H9 (cell line): Measurements from ENCODE around the gene KDM5B. TPM values are rescaled to one million over a fixed set of nuclear protein-coding genes. Genes with fewer than 3 reads are reported as not detected.

Source experiments
- DNase-seq: peaks from one replicate; pipeline ENCODE4 v3.0.0-alpha.2; 2017
- H2AFZ ChIP-seq: one replicate; pipeline ENCODE4 v1.6.1; 2013; ENCODE audit warnings: mild to moderate bottlenecking, low read length, control low read depth, moderate library complexity
- H2AK5ac ChIP-seq: 2 replicates; pipeline ENCODE4 v1.6.1; 2013; ENCODE audit warnings: low read length, control low read depth, mixed read lengths; ENCODE audit not compliant: insufficient read length
- H2BK120ac ChIP-seq: one replicate; pipeline ENCODE4 v1.6.1; 2013; ENCODE audit warnings: low read depth, mild to moderate bottlenecking, low read length, control low read depth, inconsistent platforms; ENCODE audit not compliant: poor library complexity, severe bottlenecking
- H2BK12ac ChIP-seq: 2 replicates; pipeline ENCODE4 v1.6.1; 2013; ENCODE audit warnings: low read length, control low read depth, mixed read lengths, low read depth; ENCODE audit not compliant: insufficient read length
- H2BK15ac ChIP-seq: 2 replicates; pipeline ENCODE4 v1.6.1; 2013; ENCODE audit warnings: low read depth, low read length, control low read depth
- H2BK20ac ChIP-seq: one replicate; pipeline ENCODE4 v1.6.1; 2013; ENCODE audit warnings: low read depth, mild to moderate bottlenecking, low read length, control low read depth, inconsistent platforms; ENCODE audit not compliant: poor library complexity, severe bottlenecking
- H2BK5ac ChIP-seq: 2 replicates; pipeline ENCODE4 v1.6.1; 2013; ENCODE audit warnings: low read length, control low read depth, mixed read lengths; ENCODE audit not compliant: insufficient read length
- H3K14ac ChIP-seq: 2 replicates; pipeline ENCODE4 v1.6.1; 2013; ENCODE audit warnings: low read length, control low read depth; ENCODE audit not compliant: insufficient read depth
- H3K18ac ChIP-seq: 2 replicates; pipeline ENCODE4 v1.6.1; 2013; ENCODE audit warnings: low read depth, mild to moderate bottlenecking, mixed read lengths, low read length, control low read depth; ENCODE audit not compliant: insufficient read length
- H3K23ac ChIP-seq: 2 replicates; pipeline ENCODE4 v1.6.1; 2013; ENCODE audit warnings: low read length, control low read depth, mixed read lengths, low read depth; ENCODE audit not compliant: insufficient read length
- H3K23me2 ChIP-seq: 2 replicates; pipeline ENCODE4 v1.6.1; 2013; ENCODE audit warnings: low read depth, mild to moderate bottlenecking, mixed read lengths, low read length, control low read depth; ENCODE audit not compliant: insufficient read length, poor library complexity, severe bottlenecking
- H3K27ac ChIP-seq: 2 replicates; pipeline ENCODE4 v1.5.1; 2013; ENCODE audit warnings: low read length, control low read depth, mixed read lengths, low read depth; ENCODE audit not compliant: insufficient read length
- H3K27me3 ChIP-seq: 2 replicates; pipeline ENCODE4 v1.6.1; 2013; ENCODE audit warnings: low read length, control low read depth, inconsistent platforms; ENCODE audit not compliant: insufficient read depth
- H3K4ac ChIP-seq: 2 replicates; pipeline ENCODE4 v1.6.1; 2013; ENCODE audit warnings: low read depth, mild to moderate bottlenecking, control low read depth, inconsistent platforms, low read length, moderate library complexity
- H3K4me1 ChIP-seq: 2 replicates; pipeline ENCODE4 v1.6.1; 2013; ENCODE audit warnings: low read length, control low read depth, inconsistent platforms; ENCODE audit not compliant: insufficient read depth
- H3K4me2 ChIP-seq: 2 replicates; pipeline ENCODE4 v1.6.1; 2013; ENCODE audit warnings: low read length, control low read depth, mixed read lengths; ENCODE audit not compliant: insufficient read length, insufficient read depth
- H3K56ac ChIP-seq: 2 replicates; pipeline ENCODE4 v1.6.1; 2013; ENCODE audit warnings: low read depth, mild to moderate bottlenecking, mixed read lengths, low read length, control low read depth; ENCODE audit not compliant: insufficient read length
- H3K79me1 ChIP-seq: 2 replicates; pipeline ENCODE4 v1.6.1; 2013; ENCODE audit warnings: low read depth, mild to moderate bottlenecking, moderate library complexity, low read length, control low read depth, inconsistent platforms; ENCODE audit not compliant: insufficient read depth, poor library complexity, severe bottlenecking
- H3K79me2 ChIP-seq: 2 replicates; pipeline ENCODE4 v1.6.1; 2013; ENCODE audit warnings: low read length, control low read depth, inconsistent platforms; ENCODE audit not compliant: insufficient read depth
- H3K9ac ChIP-seq: 2 replicates; pipeline ENCODE4 v1.6.1; 2013; ENCODE audit warnings: low read length, control low read depth, mixed read lengths; ENCODE audit not compliant: insufficient read length; ENCODE audit errors: extremely low read depth
- H3K9me3 ChIP-seq: one replicate; pipeline ENCODE4 v1.6.1; 2013; ENCODE audit warnings: low read depth, low read length, inconsistent platforms; ENCODE audit not compliant: control insufficient read depth
- H3T11ph ChIP-seq: one replicate; pipeline ENCODE4 v1.6.1; 2013; ENCODE audit warnings: mild to moderate bottlenecking, low read length, control low read depth, inconsistent platforms
- H4K20me1 ChIP-seq: one replicate; pipeline ENCODE4 v1.6.1; 2013; ENCODE audit not compliant: control insufficient read depth, insufficient read length, insufficient read depth
- H4K5ac ChIP-seq: 2 replicates; pipeline ENCODE4 v1.6.1; 2013; ENCODE audit warnings: low read depth, mild to moderate bottlenecking, mixed read lengths, low read length, control low read depth; ENCODE audit not compliant: insufficient read length
- H4K8ac ChIP-seq: replicated peaks from 2 replicates; pipeline ENCODE4 v1.6.1; 2013; ENCODE audit warnings: low read length, control low read depth, mixed read lengths, low read depth; ENCODE audit not compliant: insufficient read length
- H4K91ac ChIP-seq: 2 replicates; pipeline ENCODE4 v1.6.1; 2013; ENCODE audit warnings: low read depth, mild to moderate bottlenecking, moderate library complexity, mixed read lengths, low read length, control low read depth; ENCODE audit not compliant: insufficient read length
- H3K27ac Mint-ChIP-seq, 3 experiments: 2 replicates in 2 of 3; 3 replicates in 1 of 3; pipeline ENCODE4 v1.8.0; 2020 to 2021; ENCODE audit warnings: mixed read lengths in 3 of 3, mild to moderate bottlenecking in 1 of 3, moderate library complexity in 1 of 3
- H3K27me3 Mint-ChIP-seq: 2 replicates; pipeline ENCODE4 v1.8.0; 2021; ENCODE audit warnings: low read depth, mild to moderate bottlenecking, moderate library complexity, mixed read lengths
- H3K36me3 Mint-ChIP-seq, 3 experiments: 2 replicates in 2 of 3; 3 replicates in 1 of 3; pipeline ENCODE4 v1.8.0; 2020 to 2021; ENCODE audit warnings: low read depth in 3 of 3, mixed read lengths in 3 of 3; ENCODE audit not compliant: insufficient read depth in 1 of 3
- H3K4me1 Mint-ChIP-seq, 2 experiments: 2 replicates each; pipeline ENCODE4 v1.8.0; 2020; ENCODE audit warnings: mixed read lengths in 2 of 2
- H3K4me3 Mint-ChIP-seq, 2 experiments: 2 replicates in 1 of 2; 3 replicates in 1 of 2; pipeline ENCODE4 v1.8.0; 2020 to 2021; ENCODE audit warnings: mild to moderate bottlenecking in 2 of 2, mixed read lengths in 2 of 2, moderate library complexity in 1 of 2
- H3K9me3 Mint-ChIP-seq, 2 experiments: 2 replicates in 1 of 2; 3 replicates in 1 of 2; pipeline ENCODE4 v1.8.0; 2020; ENCODE audit warnings: mild to moderate bottlenecking in 2 of 2, mixed read lengths in 2 of 2, moderate library complexity in 1 of 2
- CTCF ChIP-seq: fragments of 200-600 bp; sonication (generic); conservative IDR thresholded peaks from 3 replicates; pipeline ENCODE4 v1.8.0; 2021; ENCODE audit warnings: antibody characterized with exemption, mild to moderate bottlenecking
- WGBS: extraction: QIAGEN DNeasy Blood & Tissue Kit; methylation state at CpG from one replicate; pipeline ENCODE4 v1.1.7; 2013; ENCODE audit warnings: missing lambda C conversion rate, low lambda C conversion rate, mixed read lengths; ENCODE audit not compliant: insufficient read length; ENCODE audit errors: extremely low coverage; 5-methylcytosine and 5-hydroxymethylcytosine counted together
- total RNA-seq: library from RNA; stranded (reverse); gene quantifications from 2 replicates; pipeline ENCODE4 v1.2.1, GENCODE V29; 2021

Gene KDM5B
- total RNA-seq, 1 experiment from 2014 or later: 210 TPM

DNA sequence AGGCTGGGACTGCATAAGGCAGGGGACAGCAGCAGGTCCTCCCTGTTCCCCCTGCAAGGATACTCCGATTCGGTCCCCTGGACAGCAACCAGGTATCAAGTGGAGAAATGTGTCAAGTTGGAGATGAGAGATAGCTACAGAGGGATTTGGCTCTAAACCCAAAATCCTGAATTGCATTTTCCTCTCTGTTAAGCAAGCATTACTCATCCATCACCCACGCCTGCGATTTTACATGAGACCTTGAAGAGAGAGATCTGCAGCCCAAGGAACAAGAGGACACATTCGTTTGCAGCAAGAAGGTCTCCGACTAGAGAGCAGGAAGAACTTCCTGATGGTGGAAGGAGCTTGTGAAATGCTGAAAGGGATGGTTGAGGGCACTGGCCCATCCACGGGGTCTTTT, 119.8 kb downstream of the KDM5B start:
- no peak overlapping the region for H2BK5ac ChIP-seq
- H3K4me3 Mint-ChIP-seq: no peak overlapping the region
- no peak overlapping the region for H3K27ac ChIP-seq
- no peaks in the 10 kb centered on the region for H3K36me3 Mint-ChIP-seq
- no peaks in the 10 kb centered on the region for H3K9me3 Mint-ChIP-seq
- H3T11ph ChIP-seq: no peak overlapping the region
- H4K8ac ChIP-seq: no peak overlapping the region
- no peak overlapping the region for H2AK5ac ChIP-seq
- H2AFZ ChIP-seq: no peak overlapping the region
- no peak overlapping the region for H3K27ac Mint-ChIP-seq
- H2BK12ac ChIP-seq: no peak overlapping the region
- H3K23ac ChIP-seq: no peak overlapping the region
- peaks cover 15% of the 10 kb centered on the region for H3K27me3 Mint-ChIP-seq
- H4K5ac ChIP-seq: no peak overlapping the region
- no peaks in the 10 kb centered on the region for H3K9me3 ChIP-seq
- H3K56ac ChIP-seq: no peak overlapping the region
- no peak overlapping the region for H3K4me2 ChIP-seq
- H3K4ac ChIP-seq: no peak overlapping the region
- no peak for DNase-seq
- H3K79me2 ChIP-seq: no peaks in the 10 kb centered on the region
- no peaks in the 10 kb centered on the region for H3K27me3 ChIP-seq
- H3K4me1 ChIP-seq: peaks cover 2% of the 10 kb centered on the region; the same call in 1 of the 2 replicates
- H4K20me1 ChIP-seq: no peaks in the 10 kb centered on the region
- no peak overlapping the region for H3K9ac ChIP-seq
- H2BK120ac ChIP-seq: no peak overlapping the region
- peaks cover 19 to 32% of the 10 kb centered on the region in 2 experiments; a peak in 3 of 4 replicates for H3K4me1 Mint-ChIP-seq
- no peaks in the 10 kb centered on the region for H3K23me2 ChIP-seq
- H2BK15ac ChIP-seq: no peak overlapping the region
- no peak for TF ChIP-seq CTCF
- no peak overlapping the region for H3K14ac ChIP-seq
- no peak overlapping the region for H4K91ac ChIP-seq
- no peak overlapping the region for H2BK20ac ChIP-seq
- no peak overlapping the region for H3K18ac ChIP-seq
- H3K79me1 ChIP-seq: no peaks in the 10 kb centered on the region
- no CpG with 5 or more reads among the region's 7 CpGs for WGBS
